H1 (cell line): Measurements from ENCODE around the gene SNX20. TPM values are rescaled to one million over a fixed set of nuclear protein-coding genes. Genes with fewer than 3 reads are reported as not detected.

Experiments
- CTCF ChIA-PET: fragments of 300-600 bp; sonication (Branson Sonifier 250); formaldehyde crosslinking; loops from one replicate; lab custom pipeline; 2021; ENCODE audit not compliant: partially characterized antibody; lab: Charles Lee
- POLR2A ChIA-PET: fragments of 300-600 bp; sonication (Branson Sonifier 250); formaldehyde crosslinking; loops from one replicate; lab custom pipeline; 2021; ENCODE audit warnings: inconsistent platforms; ENCODE audit not compliant: partially characterized antibody; lab: Charles Lee
- DNase-seq, 2 experiments: peaks; one replicate each; pipeline versions ENCODE4 v3.0.0 to v3.0.0-alpha.2; 2010 to 2022; ENCODE audit warnings: low spot score in 2 of 2, low read depth in 1 of 2, mixed read lengths in 1 of 2
- FAIRE-seq: peaks from 2 replicates; lab custom pipeline; 2011; peaks lifted over from hg19 to GRCh38; lab: Jason Lieb, UNC
- H2AFZ ChIP-seq: 2 replicates; pipeline ENCODE4 v1.8.1; 2012; ENCODE audit warnings: low read length, inconsistent platforms
- H2AK5ac ChIP-seq: 2 replicates; pipeline ENCODE4 v1.6.1; 2013; ENCODE audit warnings: low read depth, low read length
- H2BK120ac ChIP-seq: replicated peaks from 2 replicates; pipeline ENCODE3; 2013; ENCODE audit warnings: low read depth, low read length, inconsistent platforms
- H2BK12ac ChIP-seq: 2 replicates; pipeline ENCODE4 v1.6.1; 2013; ENCODE audit warnings: low read depth, low read length
- H2BK15ac ChIP-seq: 2 replicates; pipeline ENCODE4 v1.6.1; 2013; ENCODE audit warnings: low read length
- H2BK20ac ChIP-seq: 2 replicates; pipeline ENCODE4 v1.6.1; 2013; ENCODE audit warnings: low read length
- H2BK5ac ChIP-seq: 2 replicates; pipeline ENCODE4 v1.6.1; 2013; ENCODE audit warnings: low read depth, low read length
- H3K14ac ChIP-seq: 2 replicates; pipeline ENCODE4 v1.6.1; 2013; ENCODE audit warnings: inconsistent platforms; ENCODE audit not compliant: insufficient read length
- H3K18ac ChIP-seq: 2 replicates; pipeline ENCODE4 v1.6.1; 2013; ENCODE audit warnings: low read length; ENCODE audit errors: extremely low read depth
- H3K23ac ChIP-seq: 2 replicates; pipeline ENCODE4 v1.6.1; 2013; ENCODE audit warnings: inconsistent platforms; ENCODE audit not compliant: insufficient read length
- H3K23me2 ChIP-seq: 2 replicates; pipeline ENCODE4 v1.6.1; 2013; ENCODE audit warnings: low read depth, low read length
- H3K27ac ChIP-seq: 2 replicates; pipeline ENCODE4 v1.6.1; 2011; ENCODE audit warnings: low read depth, low read length, inconsistent platforms
- H3K27me3 ChIP-seq, 4 experiments: replicated peaks in 1 of 4; 1 replicate in 1 of 4; 2 replicates in 3 of 4; pipeline versions ENCODE4 v1.6.1 to v1.8.1; 2011 to 2013; ENCODE audit warnings: low read length in 3 of 4, mild to moderate bottlenecking in 3 of 4, inconsistent platforms in 2 of 4, mixed read lengths in 2 of 4, moderate library complexity in 1 of 4; ENCODE audit not compliant: control insufficient read depth in 3 of 4, insufficient read depth in 3 of 4; ENCODE audit errors: extremely low read depth in 1 of 4
- H3K36me3 ChIP-seq, 4 experiments: 2 replicates each; pipeline versions ENCODE4 v1.6.1 to v1.8.1; 2011 to 2013; ENCODE audit warnings: mild to moderate bottlenecking in 4 of 4, low read length in 3 of 4, moderate library complexity in 2 of 4, control low read depth in 1 of 4, inconsistent platforms in 1 of 4; ENCODE audit not compliant: insufficient read depth in 4 of 4, control insufficient read depth in 2 of 4
- H3K4ac ChIP-seq: replicated peaks from 2 replicates; pipeline ENCODE3; 2013; ENCODE audit warnings: low read length, low read depth, mixed read lengths, inconsistent platforms; ENCODE audit not compliant: insufficient read length
- H3K4me1 ChIP-seq, 4 experiments: replicated peaks in 1 of 4; 1 replicate in 1 of 4; 2 replicates in 3 of 4; pipeline versions ENCODE4 v1.6.1 to v1.8.1; 2011 to 2013; ENCODE audit warnings: low read length in 3 of 4, inconsistent platforms in 2 of 4, mixed read lengths in 1 of 4; ENCODE audit not compliant: insufficient read depth in 4 of 4, control insufficient read depth in 3 of 4
- H3K4me2 ChIP-seq, 2 experiments: 2 replicates each; pipeline versions ENCODE4 v1.6.1 to v1.8.1; 2011 to 2013; ENCODE audit warnings: low read depth in 2 of 2, low read length in 2 of 2, control low read depth in 1 of 2, inconsistent platforms in 1 of 2, mild to moderate bottlenecking in 1 of 2; ENCODE audit not compliant: insufficient read depth in 1 of 2
- H3K4me3 ChIP-seq, 4 experiments: fragments of 200-600, 300-600 bp in 1 of 4; sonication (generic), shearing (Covaris generic), sonication (Bioruptor Twin) in 1 of 4; 2 replicates each; pipeline versions ENCODE4 v1.5.1 to v1.8.1; 2011 to 2016; ENCODE audit warnings: low read length in 4 of 4, low read depth in 3 of 4, control low read depth in 2 of 4, inconsistent platforms in 2 of 4, mild to moderate bottlenecking in 2 of 4, mixed read lengths in 1 of 4, moderate library complexity in 1 of 4; ENCODE audit not compliant: insufficient read depth in 2 of 4; ENCODE audit errors: extremely low read depth in 1 of 4
- H3K56ac ChIP-seq: replicated peaks from 2 replicates; pipeline ENCODE3; 2013; ENCODE audit warnings: low read depth, mild to moderate bottlenecking, mixed read lengths, low read length, inconsistent platforms; ENCODE audit not compliant: insufficient read length
- H3K79me1 ChIP-seq: 2 replicates; pipeline ENCODE4 v1.6.1; 2013; ENCODE audit warnings: low read depth, low read length, control low read depth
- H3K79me2 ChIP-seq, 2 experiments: 2 replicates each; pipeline versions ENCODE4 v1.6.1 to v1.8.1; 2012 to 2013; ENCODE audit warnings: low read length in 2 of 2, mild to moderate bottlenecking in 2 of 2, inconsistent platforms in 1 of 2; ENCODE audit not compliant: insufficient read depth in 2 of 2, control insufficient read depth in 1 of 2
- H3K9ac ChIP-seq, 4 experiments: replicated peaks in 1 of 4; 1 replicate in 1 of 4; 2 replicates in 3 of 4; pipeline versions ENCODE4 v1.6.1 to v1.8.1; 2011 to 2013; ENCODE audit warnings: low read depth in 3 of 4, low read length in 3 of 4, control low read depth in 2 of 4, mild to moderate bottlenecking in 2 of 4, moderate library complexity in 2 of 4, inconsistent platforms in 1 of 4; ENCODE audit errors: extremely low read depth in 1 of 4
- H3K9me3 ChIP-seq, 2 experiments: 2 replicates each; pipeline versions ENCODE4 v1.6.1 to v1.8.1; 2012 to 2013; ENCODE audit warnings: mild to moderate bottlenecking in 2 of 2, moderate library complexity in 2 of 2, control low read depth in 1 of 2, inconsistent platforms in 1 of 2, low read depth in 1 of 2, low read length in 1 of 2, mixed read lengths in 1 of 2; ENCODE audit not compliant: insufficient read depth in 2 of 2
- H4K20me1 ChIP-seq, 2 experiments: replicated peaks in 1 of 2; 2 replicates each; pipeline versions ENCODE3 to v1.8.1; 2011 to 2013; ENCODE audit warnings: inconsistent platforms in 2 of 2, low read length in 2 of 2, mild to moderate bottlenecking in 1 of 2; ENCODE audit not compliant: insufficient read depth in 2 of 2, control insufficient read depth in 1 of 2
- H4K5ac ChIP-seq: 2 replicates; pipeline ENCODE4 v1.6.1; 2013; ENCODE audit warnings: low read length, low read depth, mixed read lengths, inconsistent platforms; ENCODE audit not compliant: insufficient read length
- H4K8ac ChIP-seq: 2 replicates; pipeline ENCODE4 v1.8.0; 2013; ENCODE audit warnings: mild to moderate bottlenecking, moderate library complexity, low read length, inconsistent platforms; ENCODE audit not compliant: insufficient read depth; ENCODE audit errors: extremely low read depth
- H4K91ac ChIP-seq: replicated peaks from 2 replicates; pipeline ENCODE3; 2013; ENCODE audit warnings: low read length, mixed read lengths, inconsistent platforms; ENCODE audit not compliant: insufficient read length
- ASH2L ChIP-seq: fragments of 200-600, 300-600 bp; sonication (generic); IDR thresholded peaks from one replicate; pipeline ENCODE4 v1.7.1; 2017; ENCODE audit warnings: low read length
- CHD2 ChIP-seq: IDR thresholded peaks from 2 replicates; pipeline ENCODE4 v1.6.1; 2012; ENCODE audit warnings: low read length, improper control_type of control experiment
- JUN ChIP-seq: IDR thresholded peaks from 2 replicates; pipeline ENCODE4 v1.6.1; 2011; ENCODE audit warnings: low read depth, mild to moderate bottlenecking, improper control_type of control experiment, low read length
- KDM4A ChIP-seq: IDR thresholded peaks from one replicate; pipeline ENCODE4 v1.7.1; 2012; ENCODE audit warnings: low read depth, mild to moderate bottlenecking, moderate library complexity, low read length, inconsistent platforms; ENCODE audit not compliant: severe bottlenecking
- SP1 ChIP-seq: IDR thresholded peaks from 2 replicates; pipeline ENCODE4 v1.6.1; 2011; ENCODE audit warnings: low read depth, low read length
- SP4 ChIP-seq: IDR thresholded peaks from 2 replicates; pipeline ENCODE4 v1.6.1; 2012; ENCODE audit warnings: low read length, inconsistent platforms
- WGBS, 2 experiments: shearing (Covaris generic) in 1 of 2; methylation state at CpG; one replicate each; pipeline versions ENCODE4 v1.1.6 to v1.1.7; 2013 to 2015; ENCODE audit warnings: low lambda C conversion rate in 2 of 2, mixed read lengths in 2 of 2, inconsistent platforms in 1 of 2, low coverage in 1 of 2, missing lambda C conversion rate in 1 of 2; ENCODE audit not compliant: insufficient replicate concordance in 2 of 2, insufficient coverage in 1 of 2, insufficient read length in 1 of 2; ENCODE audit errors: extremely low coverage in 1 of 2, missing lambda C conversion rate in 1 of 2; 5-methylcytosine and 5-hydroxymethylcytosine counted together
- polyA plus RNA-seq, 7 experiments: library from polyadenylated mRNA; depleted of rRNA in 3 of 7; stranded (reverse) in 5 of 7; unstranded in 2 of 7; fragments of >200 nt in 5 of 7; fragments of 200-250 nt in 2 of 7; gene quantifications; 1 replicate in 5 of 7; 2 replicates in 1 of 7; 4 replicates in 1 of 7; pipeline versions ENCODE4 v1.2.1 to v1.2.3, GENCODE V29; 2011 to 2013; ENCODE audit warnings: missing spikeins in 2 of 7, mixed read lengths in 2 of 7
- total RNA-seq: library from RNA; stranded (reverse); fragmentation: NEBNext Ultra II Directional; extraction: Animal tissue kit (Norgen Biotek cat#: 25700); gene quantifications from 2 replicates; pipeline ENCODE4 v1.2.1, GENCODE V29; 2021
- TF ChIP-seq, protein P1 (sequence below): IDR thresholded peaks from 2 replicates; pipeline ENCODE4 v1.6.1; 2012; ENCODE audit warnings: inconsistent platforms
- TF ChIP-seq, protein P2 (sequence below), 3 experiments: IDR thresholded peaks; 1 replicate in 2 of 3; 2 replicates in 1 of 3; pipeline versions ENCODE4 v1.5.1 to v1.6.1; 2011; ENCODE audit warnings: low read length in 3 of 3, mild to moderate bottlenecking in 3 of 3, inconsistent platforms in 2 of 3, low read depth in 1 of 3, moderate library complexity in 1 of 3; ENCODE audit not compliant: insufficient read depth in 1 of 3; ENCODE audit errors: control extremely low read depth in 1 of 3
- TF ChIP-seq, protein P3 (sequence below): IDR thresholded peaks from 2 replicates; pipeline ENCODE4 v1.6.1; 2012; ENCODE audit warnings: low read length, inconsistent platforms

SNX20 gene
- total and polyA plus RNA-seq, 2 of the 8 experiments (the other 6 are each of a cell fraction or from before 2014, with no cell fraction given): not detected

DNA sequence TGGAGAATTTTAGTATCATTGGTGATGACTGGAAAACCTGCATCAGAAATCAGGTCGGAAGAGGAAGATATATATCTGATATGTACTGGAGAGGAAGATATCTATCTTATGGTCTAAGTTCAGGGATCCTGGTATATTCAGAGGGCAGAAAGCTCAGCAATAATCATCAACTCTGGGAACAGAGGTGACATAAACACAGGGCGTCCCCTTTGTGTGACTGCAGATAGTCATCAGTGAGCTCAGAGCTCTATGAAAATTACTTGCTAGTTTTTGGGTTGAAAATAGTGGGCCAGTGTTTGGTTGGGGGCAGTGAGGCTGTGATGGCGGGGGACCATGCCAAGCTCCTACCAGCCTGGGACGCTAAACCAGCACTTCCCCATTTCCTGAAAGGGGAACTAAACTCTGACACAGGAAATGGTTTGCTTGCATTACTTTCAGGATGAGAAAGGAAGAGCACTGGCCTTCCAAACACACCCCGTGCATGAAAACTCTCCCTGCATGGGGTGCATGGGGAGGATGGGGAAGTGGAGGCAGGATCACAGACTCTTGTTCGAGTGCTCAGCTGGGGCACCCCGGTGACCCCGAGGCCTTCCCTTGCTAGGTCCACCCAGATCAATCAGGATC lies 28.1 kb upstream of the SNX20 start:
- Histone ChIP-seq H3K4me3 (no peak overlapping the region), H3K18ac (no peak overlapping the region), H2AFZ (no peak overlapping the region), H2BK12ac (no peak overlapping the region), H3K79me2 (no peaks in the 10 kb centered on the region), H4K20me1 (no peaks in the 10 kb centered on the region), H3K4me2 (no peak overlapping the region), H3K79me1 (no peaks in the 10 kb centered on the region), H4K5ac (no peak overlapping the region), H3K27me3 (no peaks in the 10 kb centered on the region), H3K9ac (no peak overlapping the region), H3K4ac (no peak overlapping the region), H2BK15ac (no peak overlapping the region), H3K36me3 (no peaks in the 10 kb centered on the region), H2BK120ac (no peak overlapping the region), H3K23me2 (no peaks in the 10 kb centered on the region), H4K8ac (peak overlapping the region; percentile 11; the same call in 1 of the 2 replicates), H3K23ac (no peak overlapping the region), H2BK20ac (no peak overlapping the region), H3K14ac (no peak overlapping the region), H2BK5ac (no peak overlapping the region), H2AK5ac (no peak overlapping the region), H4K91ac (no peak overlapping the region), H3K27ac (no peak overlapping the region), H3K9me3 (peaks cover 1 to 11% of the 10 kb centered on the region in 2 experiments; a peak in 3 of 4 replicates), H3K56ac (no peak overlapping the region), H3K4me1 (peaks cover 0 to 3% (median 0%) of the 10 kb centered on the region in 4 experiments; a peak in 1 of 7 replicates)
- FAIRE-seq (no peak), DNase-seq (no peak)
- POLR2A ChIA-PET: no interaction called here
- WGBS, 2 experiments: 85% methylated on average over 8 of the region's 8 CpGs; no CpG with 5 or more reads in 1 of the 2 experiments
- CTCF ChIA-PET: interaction anchor here (0.9 to 1.3 kb wide), 3 partner anchors 28 to 44 kb away, joined by 3 to 5 read pairs (median 3); no protein-coding TSS in a partner anchor
- TF ChIP-seq, protein P1, sequence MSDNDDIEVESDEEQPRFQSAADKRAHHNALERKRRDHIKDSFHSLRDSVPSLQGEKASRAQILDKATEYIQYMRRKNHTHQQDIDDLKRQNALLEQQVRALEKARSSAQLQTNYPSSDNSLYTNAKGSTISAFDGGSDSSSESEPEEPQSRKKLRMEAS: no peak
- TF ChIP-seq, protein P2, sequence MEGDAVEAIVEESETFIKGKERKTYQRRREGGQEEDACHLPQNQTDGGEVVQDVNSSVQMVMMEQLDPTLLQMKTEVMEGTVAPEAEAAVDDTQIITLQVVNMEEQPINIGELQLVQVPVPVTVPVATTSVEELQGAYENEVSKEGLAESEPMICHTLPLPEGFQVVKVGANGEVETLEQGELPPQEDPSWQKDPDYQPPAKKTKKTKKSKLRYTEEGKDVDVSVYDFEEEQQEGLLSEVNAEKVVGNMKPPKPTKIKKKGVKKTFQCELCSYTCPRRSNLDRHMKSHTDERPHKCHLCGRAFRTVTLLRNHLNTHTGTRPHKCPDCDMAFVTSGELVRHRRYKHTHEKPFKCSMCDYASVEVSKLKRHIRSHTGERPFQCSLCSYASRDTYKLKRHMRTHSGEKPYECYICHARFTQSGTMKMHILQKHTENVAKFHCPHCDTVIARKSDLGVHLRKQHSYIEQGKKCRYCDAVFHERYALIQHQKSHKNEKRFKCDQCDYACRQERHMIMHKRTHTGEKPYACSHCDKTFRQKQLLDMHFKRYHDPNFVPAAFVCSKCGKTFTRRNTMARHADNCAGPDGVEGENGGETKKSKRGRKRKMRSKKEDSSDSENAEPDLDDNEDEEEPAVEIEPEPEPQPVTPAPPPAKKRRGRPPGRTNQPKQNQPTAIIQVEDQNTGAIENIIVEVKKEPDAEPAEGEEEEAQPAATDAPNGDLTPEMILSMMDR (IDR thresholded peaks at IDR 0.05; ENCODE audit: control extremely low read depth in 1 of 3, insufficient read depth in 1 of 3, low read depth in 1 of 3, low read length in 3 of 3): no peak
- TF ChIP-seq SP4: no peak
- no peak for TF ChIP-seq ASH2L
- no peak for TF ChIP-seq KDM4A
- no peak for TF ChIP-seq CHD2
- TF ChIP-seq JUN: no peak
- TF ChIP-seq, protein P3, sequence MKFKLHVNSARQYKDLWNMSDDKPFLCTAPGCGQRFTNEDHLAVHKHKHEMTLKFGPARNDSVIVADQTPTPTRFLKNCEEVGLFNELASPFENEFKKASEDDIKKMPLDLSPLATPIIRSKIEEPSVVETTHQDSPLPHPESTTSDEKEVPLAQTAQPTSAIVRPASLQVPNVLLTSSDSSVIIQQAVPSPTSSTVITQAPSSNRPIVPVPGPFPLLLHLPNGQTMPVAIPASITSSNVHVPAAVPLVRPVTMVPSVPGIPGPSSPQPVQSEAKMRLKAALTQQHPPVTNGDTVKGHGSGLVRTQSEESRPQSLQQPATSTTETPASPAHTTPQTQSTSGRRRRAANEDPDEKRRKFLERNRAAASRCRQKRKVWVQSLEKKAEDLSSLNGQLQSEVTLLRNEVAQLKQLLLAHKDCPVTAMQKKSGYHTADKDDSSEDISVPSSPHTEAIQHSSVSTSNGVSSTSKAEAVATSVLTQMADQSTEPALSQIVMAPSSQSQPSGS: no peak
- no peak for TF ChIP-seq SP1
